ENCODE data around the gene MEGF6.

MEGF6 gene

DNA sequence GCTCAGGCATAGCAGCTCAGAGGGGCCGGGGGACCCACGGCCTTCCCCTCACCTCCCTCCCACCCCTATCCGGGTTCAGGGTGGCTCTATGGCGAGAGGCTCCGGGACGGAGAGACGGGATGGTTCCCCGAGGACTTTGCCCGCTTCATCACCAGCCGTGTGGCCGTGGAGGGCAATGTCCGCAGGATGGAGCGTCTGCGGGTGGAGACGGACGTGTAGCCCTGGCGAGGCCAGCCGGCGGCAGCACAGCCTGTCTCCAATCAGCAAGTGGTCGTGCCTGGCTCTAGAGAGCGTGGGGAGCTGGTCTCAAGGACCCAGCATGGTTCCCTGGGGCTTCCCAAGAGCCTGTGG lies 131.0 kb downstream of the MEGF6 start:
- no peak for DNase-seq

- DNase-seq, result no peak
These were observed 131.6 kb downstream of the MEGF6 start for GRCh38 chr1:3479511-3480368.

GRCh38 chr1:3478187-3478586 lies 133.1 kb downstream of the MEGF6 start:
- DNase-seq, result no peak

GRCh38 chr1:3477241-3477995 lies 133.9 kb downstream of the MEGF6 start:
- no peak for DNase-seq

DNA sequence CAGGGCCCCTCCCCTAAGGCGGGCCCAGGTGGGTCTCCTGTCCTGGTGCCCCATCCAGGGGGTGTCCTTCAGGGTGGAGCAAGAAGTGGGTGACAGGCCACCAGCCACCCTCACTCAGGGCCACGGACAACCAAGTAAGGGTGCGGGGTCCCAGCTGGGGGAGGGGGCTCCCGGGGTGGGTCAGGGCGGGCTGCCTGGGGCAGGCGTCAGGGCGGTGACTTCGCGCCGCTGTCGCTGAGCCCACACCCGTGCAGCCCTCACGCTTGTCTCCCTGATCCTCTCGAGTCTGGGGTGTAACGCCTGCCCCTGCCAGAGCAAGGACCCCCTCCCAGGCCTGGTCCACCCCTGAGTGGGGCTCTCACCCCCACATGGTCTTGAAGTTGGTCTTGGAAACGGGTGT lies 134.6 kb downstream of the MEGF6 start:
- no peak for DNase-seq

GRCh38 chr1:3475839-3476573 lies 135.3 kb downstream of the MEGF6 start:
- DNase-seq, result no peak

DNA sequence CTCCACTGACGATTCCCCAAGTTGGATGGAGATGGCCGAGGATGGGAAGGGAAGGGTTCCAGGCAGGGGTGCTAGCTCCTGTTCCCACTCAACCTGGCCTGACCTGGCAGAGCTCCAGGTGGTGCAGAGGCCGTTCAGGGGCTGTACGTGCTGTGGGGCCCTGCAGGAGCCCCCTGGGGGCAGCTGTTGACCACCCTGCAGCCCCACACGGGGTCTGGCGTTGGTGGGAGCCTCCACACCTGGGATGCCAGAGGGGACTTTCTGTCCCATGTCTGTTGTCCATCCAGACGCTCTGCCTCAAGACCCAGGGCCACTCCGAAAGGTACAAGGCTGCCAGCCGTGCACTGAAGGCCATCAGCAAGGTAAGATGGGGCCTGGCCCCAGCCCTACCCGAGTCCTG lies 136.9 kb downstream of the MEGF6 start:
- DNase-seq, result no peak

GRCh38 chr1:3474016-3474415 lies 137.3 kb downstream of the MEGF6 start:
- no peak for DNase-seq

DNA sequence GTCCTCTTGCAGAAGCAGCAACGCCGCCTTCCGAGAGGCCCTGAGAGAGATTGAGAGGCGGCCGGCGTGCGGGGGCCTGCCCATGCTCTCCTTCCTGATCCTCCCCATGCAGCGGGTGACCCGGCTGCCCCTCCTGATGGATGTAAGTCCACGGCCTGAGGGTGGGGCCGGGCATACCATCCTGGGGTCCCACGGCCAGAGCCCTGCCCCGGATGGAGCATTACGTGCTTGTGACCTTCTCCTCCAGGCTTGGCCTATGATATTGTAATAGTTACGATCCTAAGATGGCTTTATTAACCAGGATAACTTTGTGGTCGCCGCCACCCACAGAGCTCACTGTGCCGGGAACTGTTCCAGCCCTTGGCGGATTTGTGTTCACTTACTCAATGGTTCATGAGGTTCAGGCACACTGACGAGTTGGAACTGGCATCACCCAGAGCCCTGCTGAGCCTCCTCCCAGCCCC lies 137.9 kb downstream of the MEGF6 start:
- DNase-seq, result no peak

- DNase-seq, result no peak
These were observed 138.4 kb downstream of the MEGF6 start for GRCh38 chr1:3472906-3473305.

DNA sequence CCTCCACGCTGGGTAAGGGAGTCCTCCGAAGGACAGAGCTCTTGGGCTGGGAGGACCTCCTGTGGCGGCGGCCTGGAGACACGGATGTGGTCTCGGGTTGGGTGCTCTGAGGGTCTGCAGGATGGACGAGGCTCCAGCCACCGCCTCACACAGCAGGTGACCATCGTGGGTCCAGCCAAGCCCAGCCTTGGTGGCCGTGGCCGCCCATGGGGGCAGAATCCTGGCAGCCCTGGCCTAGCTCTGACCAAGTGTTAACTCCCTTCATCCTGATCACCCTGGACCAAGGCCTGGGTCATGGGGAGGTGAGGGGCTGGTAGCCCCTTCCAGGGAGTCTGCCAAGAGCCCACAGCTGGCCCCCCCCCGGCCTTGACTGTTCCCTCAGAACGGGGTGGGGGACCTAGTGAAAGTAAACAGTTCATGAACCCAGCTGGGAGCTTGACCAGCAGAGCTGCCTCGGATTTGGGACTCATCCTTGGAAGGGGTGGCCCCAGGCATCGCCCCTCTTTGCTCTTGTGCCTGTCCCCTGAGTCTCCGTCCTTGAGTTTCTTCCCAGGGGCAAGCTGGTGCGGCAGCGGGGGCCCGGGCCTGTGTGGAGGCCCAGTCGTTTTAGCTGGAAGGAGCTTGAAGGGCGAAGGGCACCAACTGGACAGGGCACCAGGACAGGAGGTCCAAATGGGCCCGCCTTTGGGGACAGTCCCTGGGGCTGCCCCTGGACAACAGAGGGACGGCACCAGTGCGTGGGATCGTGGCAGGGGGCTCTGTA lies 139.0 kb downstream of the MEGF6 start:
- no peak for DNase-seq

DNA sequence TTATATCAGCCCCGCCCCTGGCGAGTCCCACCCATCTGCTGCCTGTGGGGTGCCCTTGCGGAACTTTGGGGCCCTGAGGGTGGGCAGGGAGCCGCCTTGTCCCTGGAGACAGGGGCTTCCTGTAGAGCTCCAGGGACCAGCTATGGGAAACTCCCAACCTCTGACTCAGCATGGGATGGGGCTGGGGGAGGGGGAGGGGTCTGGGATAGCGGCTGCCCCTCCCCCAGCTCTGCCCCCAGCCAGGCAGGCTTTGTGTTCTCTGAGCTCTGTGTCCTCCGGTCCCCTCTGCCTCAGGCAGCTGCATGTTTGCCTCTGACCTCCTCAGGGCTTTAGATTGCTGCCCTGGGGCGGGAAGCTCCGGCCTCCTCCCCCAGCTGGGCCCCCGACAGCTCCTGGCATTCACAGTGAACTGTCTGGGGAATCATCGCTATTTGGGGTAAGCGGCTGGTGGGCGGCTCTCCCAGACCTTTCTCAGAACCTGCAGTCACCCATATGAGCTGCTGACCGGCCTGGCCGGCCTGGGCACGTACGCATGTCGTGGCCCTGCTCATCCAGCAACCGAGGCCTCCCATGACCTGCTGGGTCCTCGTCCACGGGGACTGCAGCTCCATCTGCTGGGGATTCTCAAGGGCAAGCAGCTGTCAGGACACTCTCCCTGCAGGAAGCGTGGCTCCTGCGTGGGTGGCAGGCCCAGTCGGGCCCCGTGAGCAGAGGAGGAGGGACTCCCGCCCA lies 139.8 kb downstream of the MEGF6 start:
- no peak for DNase-seq

GRCh38 chr1:3470650-3471355 lies 140.5 kb downstream of the MEGF6 start:
- DNase-seq, result no peak

- DNase-seq, result no peak
These were observed 141.3 kb downstream of the MEGF6 start for GRCh38 chr1:3469849-3470649.

GRCh38 chr1:3469104-3469848 lies 142.0 kb downstream of the MEGF6 start:
- DNase-seq, result no peak

- DNase-seq, result no peak
These were observed 142.8 kb downstream of the MEGF6 start for GRCh38 chr1:3468236-3469103.

GRCh38 chr1:3467096-3468036 lies 143.9 kb downstream of the MEGF6 start:
- DNase-seq, result no peak

Data from NCI-H1092 treated with DMSO at 0.1 percent for 48 hours (cell line).